WTC11 (cell line): ENCODE data around the gene CD48. TPM values are rescaled to one million over a fixed set of nuclear protein-coding genes. Genes with fewer than 3 reads are reported as not detected.

Source experiments
- ATAC-seq: fragments of 200-7000 bp; cut with Tn5 transposase; 2 replicates; pipeline ENCODE4 v1.10.0; 2021; ENCODE audit warnings: mild to moderate bottlenecking, moderate library complexity
- CTCF ChIA-PET: fragments of 300-600 bp; sonication (Branson Sonifier 250); formaldehyde crosslinking; loops from one replicate; lab custom pipeline; 2021; ENCODE audit warnings: antibody characterized with exemption; lab: Charles Lee
- POLR2A ChIA-PET: fragments of 350-600 bp; sonication (Branson Sonifier 250); formaldehyde crosslinking; loops from one replicate; lab custom pipeline; 2021; ENCODE audit warnings: antibody characterized with exemption; lab: Charles Lee
- DNase-seq: peaks from one replicate; pipeline ENCODE4 v3.0.0; 2021; ENCODE audit warnings: low spot score
- H3K27ac Mint-ChIP-seq: 2 replicates; pipeline ENCODE4 v1.8.0; 2021; ENCODE audit warnings: mixed read lengths
- H3K27me3 Mint-ChIP-seq: 2 replicates; pipeline ENCODE4 v1.8.0; 2021; ENCODE audit warnings: low read depth, mild to moderate bottlenecking, moderate library complexity, mixed read lengths
- H3K36me3 Mint-ChIP-seq: 2 replicates; pipeline ENCODE4 v1.8.0; 2021; ENCODE audit warnings: mixed read lengths
- H3K4me1 Mint-ChIP-seq: 2 replicates; pipeline ENCODE4 v1.8.0; 2022; ENCODE audit warnings: mixed read lengths
- H3K4me3 Mint-ChIP-seq: 2 replicates; pipeline ENCODE4 v1.8.0; 2021; ENCODE audit warnings: mild to moderate bottlenecking, moderate library complexity, mixed read lengths
- H3K9me3 Mint-ChIP-seq: 2 replicates; pipeline ENCODE4 v1.8.0; 2021; ENCODE audit warnings: mixed read lengths
- ESRRA ChIP-seq: sonication (generic); formaldehyde crosslinking; IDR thresholded peaks from 2 replicates; pipeline ENCODE4 v1.8.1; 2022; ENCODE audit warnings: mild to moderate bottlenecking, missing genetic modification reagents, borderline replicate concordance
- FOXP1 ChIP-seq: sonication (generic); formaldehyde crosslinking; IDR thresholded peaks from 2 replicates; pipeline ENCODE4 v1.8.0; 2022; ENCODE audit warnings: missing genetic modification reagents, mild to moderate bottlenecking, moderate library complexity, borderline replicate concordance
- GRHL2 ChIP-seq: fragments of 250-450 bp; sonication (Bioruptor Pico); IDR thresholded peaks from 2 replicates; pipeline ENCODE4 v1.8.0; 2022; ENCODE audit warnings: mild to moderate bottlenecking, moderate library complexity; ENCODE audit not compliant: insufficient replicate concordance, severe bottlenecking
- IRF2 ChIP-seq: sonication (generic); formaldehyde crosslinking; IDR thresholded peaks from 2 replicates; pipeline ENCODE4 v1.8.0; 2022; ENCODE audit warnings: low read depth, missing genetic modification reagents, borderline replicate concordance
- JUN ChIP-seq: sonication (generic); formaldehyde crosslinking; IDR thresholded peaks from 2 replicates; pipeline ENCODE4 v1.8.0; 2023; ENCODE audit warnings: mild to moderate bottlenecking, missing genetic modification reagents
- KAT7 ChIP-seq: sonication (generic); formaldehyde crosslinking; IDR thresholded peaks from 2 replicates; pipeline ENCODE4 v1.8.1; 2023; ENCODE audit warnings: missing genetic modification reagents, mild to moderate bottlenecking, borderline replicate concordance
- NFE2L1 ChIP-seq: sonication (generic); formaldehyde crosslinking; IDR thresholded peaks from 2 replicates; pipeline ENCODE4 v1.8.1; 2023; ENCODE audit warnings: missing genetic modification reagents
- NR2C2 ChIP-seq: sonication (generic); formaldehyde crosslinking; IDR thresholded peaks from 2 replicates; pipeline ENCODE4 v1.8.0; 2022; ENCODE audit warnings: mild to moderate bottlenecking, missing genetic modification reagents
- OVOL2 ChIP-seq: fragments of 250-450 bp; sonication (Bioruptor Pico); IDR thresholded peaks from 2 replicates; pipeline ENCODE4 v1.9.0; 2021; ENCODE audit warnings: mild to moderate bottlenecking, borderline replicate concordance
- PRRX2 ChIP-seq: fragments of 250-450 bp; sonication (Bioruptor Pico); IDR thresholded peaks from 2 replicates; pipeline ENCODE4 v1.8.0; 2021; ENCODE audit warnings: mild to moderate bottlenecking
- RELA ChIP-seq: sonication (generic); formaldehyde crosslinking; IDR thresholded peaks from 2 replicates; pipeline ENCODE4 v1.8.1; 2022; ENCODE audit warnings: missing genetic modification reagents, mild to moderate bottlenecking, borderline replicate concordance
- SMAD3 ChIP-seq: sonication (generic); formaldehyde crosslinking; IDR thresholded peaks from 2 replicates; pipeline ENCODE4 v1.8.0; 2022; ENCODE audit warnings: missing genetic modification reagents, mild to moderate bottlenecking, borderline replicate concordance
- SMAD4 ChIP-seq: sonication (generic); formaldehyde crosslinking; IDR thresholded peaks from 2 replicates; pipeline ENCODE4 v1.8.0; 2022; ENCODE audit warnings: mild to moderate bottlenecking, missing genetic modification reagents
- SOX15 ChIP-seq: fragments of 250-450 bp; sonication (Bioruptor Pico); IDR thresholded peaks from 2 replicates; pipeline ENCODE4 v1.9.0; 2021; ENCODE audit warnings: mild to moderate bottlenecking
- ZNF423 ChIP-seq: fragments of 250-450 bp; sonication (Bioruptor Pico); IDR thresholded peaks from 2 replicates; pipeline ENCODE4 v2.1.2; 2022; ENCODE audit warnings: mild to moderate bottlenecking, moderate library complexity
- ZNF671 ChIP-seq: fragments of 250-450 bp; sonication (Bioruptor Pico); IDR thresholded peaks from 2 replicates; pipeline ENCODE4 v1.8.0; 2021; ENCODE audit warnings: mild to moderate bottlenecking
- total RNA-seq: library from RNA; stranded (reverse); gene quantifications from 3 replicates; pipeline ENCODE4 v1.2.3, GENCODE V29; 2021
- TF ChIP-seq, protein P1 (sequence below): sonication (generic); formaldehyde crosslinking; IDR thresholded peaks from 2 replicates; pipeline ENCODE4 v1.8.1; 2023; ENCODE audit warnings: mild to moderate bottlenecking, missing genetic modification reagents
- TF ChIP-seq, protein P2 (sequence below): sonication (generic); formaldehyde crosslinking; IDR thresholded peaks from 2 replicates; pipeline ENCODE4 v1.8.0; 2022; ENCODE audit warnings: mild to moderate bottlenecking, missing genetic modification reagents
- TF ChIP-seq, protein P3 (sequence below): fragments of 250-450 bp; sonication (Bioruptor Pico); IDR thresholded peaks from 2 replicates; pipeline ENCODE4 v1.8.0; 2021; ENCODE audit warnings: mild to moderate bottlenecking
- TF ChIP-seq, protein P4 (sequence below): sonication (generic); formaldehyde crosslinking; IDR thresholded peaks from 2 replicates; pipeline ENCODE4 v1.8.0; 2022; ENCODE audit warnings: mild to moderate bottlenecking, missing genetic modification reagents
- TF ChIP-seq, protein P5 (sequence below): sonication (generic); formaldehyde crosslinking; IDR thresholded peaks from 2 replicates; pipeline ENCODE4 v1.8.1; 2023; ENCODE audit warnings: mild to moderate bottlenecking, missing genetic modification reagents, moderate library complexity
- TF ChIP-seq, protein P6 (sequence below): sonication (generic); formaldehyde crosslinking; IDR thresholded peaks from 2 replicates; pipeline ENCODE4 v1.8.1; 2023; ENCODE audit warnings: mild to moderate bottlenecking, missing genetic modification reagents

The CD48 gene
- total RNA-seq, 1 experiment from 2014 or later, result 0.66 TPM

DNA sequence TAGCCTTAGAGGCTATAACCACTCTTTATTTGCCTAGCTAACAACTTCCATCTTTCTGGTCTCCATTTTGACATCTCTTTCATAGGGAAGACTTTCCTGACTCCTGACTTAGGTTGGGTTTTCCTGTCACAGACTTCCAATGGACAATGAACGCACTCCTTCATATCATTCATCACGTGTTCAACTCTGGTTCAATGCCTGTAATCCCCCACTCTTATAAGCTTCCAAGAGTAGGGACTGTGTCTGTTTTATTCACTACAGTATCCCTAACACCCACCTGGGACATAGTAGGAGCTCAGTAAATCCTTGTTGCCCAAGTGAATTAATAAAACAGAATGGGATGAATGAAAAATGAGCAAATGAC, 69.4 kb downstream of the CD48 start (continued):
- TF ChIP-seq, protein P1, sequence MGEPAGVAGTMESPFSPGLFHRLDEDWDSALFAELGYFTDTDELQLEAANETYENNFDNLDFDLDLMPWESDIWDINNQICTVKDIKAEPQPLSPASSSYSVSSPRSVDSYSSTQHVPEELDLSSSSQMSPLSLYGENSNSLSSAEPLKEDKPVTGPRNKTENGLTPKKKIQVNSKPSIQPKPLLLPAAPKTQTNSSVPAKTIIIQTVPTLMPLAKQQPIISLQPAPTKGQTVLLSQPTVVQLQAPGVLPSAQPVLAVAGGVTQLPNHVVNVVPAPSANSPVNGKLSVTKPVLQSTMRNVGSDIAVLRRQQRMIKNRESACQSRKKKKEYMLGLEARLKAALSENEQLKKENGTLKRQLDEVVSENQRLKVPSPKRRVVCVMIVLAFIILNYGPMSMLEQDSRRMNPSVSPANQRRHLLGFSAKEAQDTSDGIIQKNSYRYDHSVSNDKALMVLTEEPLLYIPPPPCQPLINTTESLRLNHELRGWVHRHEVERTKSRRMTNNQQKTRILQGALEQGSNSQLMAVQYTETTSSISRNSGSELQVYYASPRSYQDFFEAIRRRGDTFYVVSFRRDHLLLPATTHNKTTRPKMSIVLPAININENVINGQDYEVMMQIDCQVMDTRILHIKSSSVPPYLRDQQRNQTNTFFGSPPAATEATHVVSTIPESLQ, result no peak
- TF ChIP-seq, protein P2, sequence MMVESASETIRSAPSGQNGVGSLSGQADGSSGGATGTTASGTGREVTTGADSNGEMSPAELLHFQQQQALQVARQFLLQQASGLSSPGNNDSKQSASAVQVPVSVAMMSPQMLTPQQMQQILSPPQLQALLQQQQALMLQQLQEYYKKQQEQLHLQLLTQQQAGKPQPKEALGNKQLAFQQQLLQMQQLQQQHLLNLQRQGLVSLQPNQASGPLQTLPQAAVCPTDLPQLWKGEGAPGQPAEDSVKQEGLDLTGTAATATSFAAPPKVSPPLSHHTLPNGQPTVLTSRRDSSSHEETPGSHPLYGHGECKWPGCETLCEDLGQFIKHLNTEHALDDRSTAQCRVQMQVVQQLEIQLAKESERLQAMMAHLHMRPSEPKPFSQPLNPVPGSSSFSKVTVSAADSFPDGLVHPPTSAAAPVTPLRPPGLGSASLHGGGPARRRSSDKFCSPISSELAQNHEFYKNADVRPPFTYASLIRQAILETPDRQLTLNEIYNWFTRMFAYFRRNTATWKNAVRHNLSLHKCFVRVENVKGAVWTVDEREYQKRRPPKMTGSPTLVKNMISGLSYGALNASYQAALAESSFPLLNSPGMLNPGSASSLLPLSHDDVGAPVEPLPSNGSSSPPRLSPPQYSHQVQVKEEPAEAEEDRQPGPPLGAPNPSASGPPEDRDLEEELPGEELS (CRISPR knock-in tag), result no peak
- TF ChIP-seq NFE2L1 (CRISPR knock-in tag) (no peak), SMAD4 (CRISPR knock-in tag) (no peak), SMAD3 (no peak)

DNA sequence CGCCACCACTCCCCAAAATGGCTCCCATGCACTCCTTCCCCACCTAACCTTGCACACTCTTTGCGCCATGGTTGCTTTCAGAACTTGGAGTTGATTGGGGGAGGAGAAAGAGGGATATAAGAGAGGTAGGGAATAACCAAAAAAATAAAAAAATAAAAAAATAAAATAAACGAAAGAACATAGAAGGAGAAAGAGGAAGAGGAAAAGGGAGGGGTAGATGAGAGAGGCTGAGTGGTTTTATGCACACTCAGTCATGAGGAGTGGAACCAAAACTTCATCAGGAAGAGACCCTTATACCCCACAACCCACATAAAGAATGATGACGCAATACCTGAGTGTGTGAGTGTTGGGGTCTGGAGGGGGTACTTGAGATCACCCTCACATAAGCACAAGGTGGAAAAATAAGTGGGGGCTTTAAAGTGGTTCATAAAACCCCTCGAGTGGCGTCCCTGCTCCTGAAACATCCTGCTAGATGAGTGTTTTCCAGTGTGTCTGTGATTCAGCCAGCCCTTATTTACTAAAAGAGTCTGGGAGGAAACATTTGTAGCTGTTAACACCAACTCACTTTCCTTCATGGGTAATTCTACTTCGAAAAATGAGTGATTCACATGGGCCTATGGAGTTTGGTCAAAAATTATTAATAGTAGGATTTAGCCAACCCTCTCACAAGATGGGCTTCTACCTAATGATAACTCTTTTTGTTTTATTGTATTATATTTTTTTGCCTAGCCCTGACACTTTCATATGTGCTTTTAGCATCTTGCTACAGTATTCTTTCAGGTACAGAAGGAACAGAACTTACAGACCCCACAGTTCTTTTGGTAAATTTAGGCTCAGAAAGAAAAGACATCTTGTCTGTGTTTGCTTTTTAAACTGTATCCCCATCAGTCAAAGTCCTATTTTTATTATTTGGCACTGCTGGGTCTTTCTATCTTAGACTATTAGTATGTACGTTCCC, 70.0 kb downstream of the CD48 start:
- Mint-ChIP-seq H3K27me3 (peaks cover 26% of the 10 kb centered on the region), H3K4me1 (peaks cover 20% of the 10 kb centered on the region), H3K9me3 (peaks cover 8% of the 10 kb centered on the region; the same call in 1 of the 2 replicates), H3K36me3 (no peaks in the 10 kb centered on the region), H3K27ac (no peak overlapping the region), H3K4me3 (no peak overlapping the region)
- POLR2A ChIA-PET, result no interaction called here
- ATAC-seq (no peak), DNase-seq (no peak)
- no peak for TF ChIP-seq NFE2L1 (CRISPR knock-in tag)
- no peak for TF ChIP-seq ZNF423 (CRISPR knock-in tag)
- no peak for TF ChIP-seq NR2C2 (CRISPR knock-in tag)
- TF ChIP-seq, protein P3, sequence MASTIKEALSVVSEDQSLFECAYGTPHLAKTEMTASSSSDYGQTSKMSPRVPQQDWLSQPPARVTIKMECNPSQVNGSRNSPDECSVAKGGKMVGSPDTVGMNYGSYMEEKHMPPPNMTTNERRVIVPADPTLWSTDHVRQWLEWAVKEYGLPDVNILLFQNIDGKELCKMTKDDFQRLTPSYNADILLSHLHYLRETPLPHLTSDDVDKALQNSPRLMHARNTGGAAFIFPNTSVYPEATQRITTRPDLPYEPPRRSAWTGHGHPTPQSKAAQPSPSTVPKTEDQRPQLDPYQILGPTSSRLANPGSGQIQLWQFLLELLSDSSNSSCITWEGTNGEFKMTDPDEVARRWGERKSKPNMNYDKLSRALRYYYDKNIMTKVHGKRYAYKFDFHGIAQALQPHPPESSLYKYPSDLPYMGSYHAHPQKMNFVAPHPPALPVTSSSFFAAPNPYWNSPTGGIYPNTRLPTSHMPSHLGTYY (CRISPR knock-in tag), result no peak
- TF ChIP-seq, protein P4, sequence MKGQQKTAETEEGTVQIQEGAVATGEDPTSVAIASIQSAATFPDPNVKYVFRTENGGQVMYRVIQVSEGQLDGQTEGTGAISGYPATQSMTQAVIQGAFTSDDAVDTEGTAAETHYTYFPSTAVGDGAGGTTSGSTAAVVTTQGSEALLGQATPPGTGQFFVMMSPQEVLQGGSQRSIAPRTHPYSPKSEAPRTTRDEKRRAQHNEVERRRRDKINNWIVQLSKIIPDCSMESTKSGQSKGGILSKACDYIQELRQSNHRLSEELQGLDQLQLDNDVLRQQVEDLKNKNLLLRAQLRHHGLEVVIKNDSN (CRISPR knock-in tag), result no peak
- TF ChIP-seq JUN (CRISPR knock-in tag), result no peak
- TF ChIP-seq ESRRA (CRISPR knock-in tag), result no peak
- TF ChIP-seq, protein P1, result no peak
- TF ChIP-seq, protein P5, sequence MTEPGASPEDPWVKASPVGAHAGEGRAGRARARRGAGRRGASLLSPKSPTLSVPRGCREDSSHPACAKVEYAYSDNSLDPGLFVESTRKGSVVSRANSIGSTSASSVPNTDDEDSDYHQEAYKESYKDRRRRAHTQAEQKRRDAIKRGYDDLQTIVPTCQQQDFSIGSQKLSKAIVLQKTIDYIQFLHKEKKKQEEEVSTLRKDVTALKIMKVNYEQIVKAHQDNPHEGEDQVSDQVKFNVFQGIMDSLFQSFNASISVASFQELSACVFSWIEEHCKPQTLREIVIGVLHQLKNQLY (CRISPR knock-in tag), result no peak
- no peak for TF ChIP-seq IRF2 (CRISPR knock-in tag)
- no peak for TF ChIP-seq GRHL2
- TF ChIP-seq, protein P6, sequence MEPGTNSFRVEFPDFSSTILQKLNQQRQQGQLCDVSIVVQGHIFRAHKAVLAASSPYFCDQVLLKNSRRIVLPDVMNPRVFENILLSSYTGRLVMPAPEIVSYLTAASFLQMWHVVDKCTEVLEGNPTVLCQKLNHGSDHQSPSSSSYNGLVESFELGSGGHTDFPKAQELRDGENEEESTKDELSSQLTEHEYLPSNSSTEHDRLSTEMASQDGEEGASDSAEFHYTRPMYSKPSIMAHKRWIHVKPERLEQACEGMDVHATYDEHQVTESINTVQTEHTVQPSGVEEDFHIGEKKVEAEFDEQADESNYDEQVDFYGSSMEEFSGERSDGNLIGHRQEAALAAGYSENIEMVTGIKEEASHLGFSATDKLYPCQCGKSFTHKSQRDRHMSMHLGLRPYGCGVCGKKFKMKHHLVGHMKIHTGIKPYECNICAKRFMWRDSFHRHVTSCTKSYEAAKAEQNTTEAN, result no peak
- no peak for TF ChIP-seq KAT7 (CRISPR knock-in tag)
- TF ChIP-seq SOX15 (CRISPR knock-in tag), result no peak
- TF ChIP-seq PRRX2 (CRISPR knock-in tag), result no peak
- TF ChIP-seq FOXP1 (CRISPR knock-in tag), result no peak
- TF ChIP-seq OVOL2 (CRISPR knock-in tag), result no peak
- TF ChIP-seq RELA (CRISPR knock-in tag), result no peak
- no peak for TF ChIP-seq ZNF671 (CRISPR knock-in tag)
- TF ChIP-seq, all 79 proteins: peak for 0
- CTCF ChIA-PET, result no interaction called here
